Cardiac fibroblast (primary cell): Measurements from ENCODE around the gene CAMSAP1.

Experiments used
- DNase-seq, 2 donors: peaks; one replicate each; pipeline versions ENCODE4 v3.0.0 to v3.0.0-alpha.2; 2010; ENCODE audit warnings: low read depth in 2 of 2
- H3K4me3 ChIP-seq, 2 donors: replicated peaks in 1 of 2; 1 replicate in 1 of 2; 2 replicates in 1 of 2; pipeline ENCODE4 v1.5.1; 2011; ENCODE audit warnings: low read depth in 2 of 2, low read length in 2 of 2, mild to moderate bottlenecking in 2 of 2, moderate library complexity in 1 of 2
- TF ChIP-seq, protein P1 (sequence below): IDR thresholded peaks from one replicate; pipeline ENCODE4 v1.5.1; 2011; ENCODE audit warnings: low read depth, mild to moderate bottlenecking, low read length, inconsistent platforms

CAMSAP1 gene

DNA sequence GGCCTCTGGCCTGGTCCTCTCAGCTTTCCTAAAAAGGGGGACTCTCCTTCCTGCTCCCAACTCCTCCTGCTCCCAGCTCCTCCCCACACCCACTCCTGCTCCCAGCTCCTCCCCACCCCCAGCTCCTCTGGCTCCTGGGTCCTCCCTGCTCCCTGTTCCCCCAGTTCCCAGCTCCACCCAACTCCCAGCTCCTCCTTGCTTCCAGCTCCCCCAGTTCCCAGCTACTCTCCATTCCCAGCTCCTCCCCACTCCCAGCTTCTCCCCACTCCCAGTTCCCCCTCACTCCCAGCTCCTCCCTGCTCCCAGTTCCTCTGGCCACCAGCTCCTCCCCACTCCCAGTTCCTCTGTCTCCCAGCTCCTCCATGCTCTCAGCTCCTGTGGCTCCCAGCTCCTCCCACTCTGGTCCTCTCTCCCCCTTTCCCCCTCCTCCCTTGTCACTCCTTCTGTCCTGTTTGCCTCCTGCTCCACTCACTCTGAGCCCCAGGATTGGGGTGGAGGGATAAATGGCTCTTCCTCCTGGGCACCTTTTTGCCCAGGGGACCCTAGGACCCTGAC, 129.6 kb downstream of the CAMSAP1 start:
- TF ChIP-seq, protein P1, sequence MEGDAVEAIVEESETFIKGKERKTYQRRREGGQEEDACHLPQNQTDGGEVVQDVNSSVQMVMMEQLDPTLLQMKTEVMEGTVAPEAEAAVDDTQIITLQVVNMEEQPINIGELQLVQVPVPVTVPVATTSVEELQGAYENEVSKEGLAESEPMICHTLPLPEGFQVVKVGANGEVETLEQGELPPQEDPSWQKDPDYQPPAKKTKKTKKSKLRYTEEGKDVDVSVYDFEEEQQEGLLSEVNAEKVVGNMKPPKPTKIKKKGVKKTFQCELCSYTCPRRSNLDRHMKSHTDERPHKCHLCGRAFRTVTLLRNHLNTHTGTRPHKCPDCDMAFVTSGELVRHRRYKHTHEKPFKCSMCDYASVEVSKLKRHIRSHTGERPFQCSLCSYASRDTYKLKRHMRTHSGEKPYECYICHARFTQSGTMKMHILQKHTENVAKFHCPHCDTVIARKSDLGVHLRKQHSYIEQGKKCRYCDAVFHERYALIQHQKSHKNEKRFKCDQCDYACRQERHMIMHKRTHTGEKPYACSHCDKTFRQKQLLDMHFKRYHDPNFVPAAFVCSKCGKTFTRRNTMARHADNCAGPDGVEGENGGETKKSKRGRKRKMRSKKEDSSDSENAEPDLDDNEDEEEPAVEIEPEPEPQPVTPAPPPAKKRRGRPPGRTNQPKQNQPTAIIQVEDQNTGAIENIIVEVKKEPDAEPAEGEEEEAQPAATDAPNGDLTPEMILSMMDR, result no peak
- no peak for DNase-seq
- no peak overlapping the region for H3K4me3 ChIP-seq

DNA sequence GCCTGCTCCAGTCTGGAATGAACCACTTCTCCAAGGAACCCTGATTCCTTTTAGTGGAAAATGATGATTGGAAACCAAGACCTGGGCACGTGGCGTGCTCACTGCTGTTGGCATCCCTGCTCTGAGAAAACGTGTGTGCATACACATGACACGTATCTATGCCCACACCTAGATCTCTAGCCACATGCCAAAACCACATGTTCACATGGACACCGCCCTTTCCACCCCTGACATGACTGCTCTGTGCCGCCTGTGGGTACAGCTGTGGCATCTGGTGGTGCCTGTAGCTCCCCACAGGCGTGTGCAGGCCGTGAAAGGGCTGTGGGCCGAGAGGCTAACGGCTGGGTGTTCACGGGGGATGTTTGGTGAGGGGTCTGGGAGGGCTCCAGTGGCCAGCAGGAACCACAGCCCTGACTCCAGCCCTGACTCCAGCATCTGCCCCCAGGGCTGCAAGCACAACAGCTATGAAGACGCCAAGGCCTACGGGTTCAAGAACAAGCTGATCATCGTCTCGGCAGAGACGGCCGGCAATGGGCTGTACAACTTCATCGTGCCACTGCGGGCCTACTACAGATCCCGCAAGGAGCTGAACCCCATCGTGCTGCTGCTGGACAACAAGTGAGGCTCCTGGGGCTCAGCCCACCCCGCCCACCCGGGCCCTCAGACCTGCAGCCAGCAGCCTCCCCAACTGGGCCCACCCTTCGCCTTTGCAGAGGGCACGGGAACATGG, 130.3 kb downstream of the CAMSAP1 start:
- DNase-seq, result no peak
- TF ChIP-seq, protein P1, result no peak
- H3K4me3 ChIP-seq, result no peak overlapping the region

GRCh38 chr9:135775911-135776310, 131.4 kb downstream of the CAMSAP1 start:
- no peak for DNase-seq

DNA sequence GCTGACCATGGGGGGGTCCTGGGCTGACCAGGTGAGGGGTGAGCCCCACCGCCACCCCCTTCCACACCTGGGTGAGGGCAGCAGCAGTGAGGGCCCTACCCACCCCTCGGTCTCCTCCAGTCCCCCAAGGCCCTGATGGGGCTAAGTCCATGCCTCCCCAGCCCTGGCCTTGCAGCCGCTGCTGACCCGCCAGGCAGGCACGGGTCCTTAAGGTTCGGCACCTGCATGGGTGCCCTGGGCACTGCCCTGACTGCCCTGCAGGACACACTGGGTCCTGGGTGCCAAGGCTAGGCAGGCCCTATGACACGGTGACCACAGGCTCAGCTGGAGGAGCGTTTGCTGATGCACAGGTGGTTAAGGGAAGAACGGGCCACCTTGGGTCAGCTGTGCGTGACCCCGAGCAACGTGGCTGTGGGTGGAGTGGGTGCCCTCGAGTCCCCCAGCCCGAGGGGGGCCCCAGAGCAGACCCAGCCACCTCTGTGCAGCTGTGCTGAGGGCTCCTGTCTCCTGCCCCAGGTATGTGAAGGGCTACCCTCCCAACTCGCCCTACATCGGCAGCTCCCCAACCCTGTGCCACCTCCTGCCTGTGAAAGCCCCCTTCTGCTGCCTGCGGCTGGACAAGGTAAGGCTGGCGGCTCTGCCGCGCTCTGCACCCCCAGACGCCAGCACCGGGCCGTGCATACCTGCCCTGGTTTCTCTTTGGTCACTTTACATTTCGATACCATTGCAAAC, 132.4 kb downstream of the CAMSAP1 start:
- no peak for DNase-seq
- H3K4me3 ChIP-seq, result no peak overlapping the region
- TF ChIP-seq, protein P1, result no peak

More at GRCh38 chr9:135775911-135776310, 131.4 kb downstream of the CAMSAP1 start:
- no peak overlapping the region for H3K4me3 ChIP-seq
- TF ChIP-seq, protein P1, result no peak

- no peak for DNase-seq
- TF ChIP-seq, protein P1, result no peak
- H3K4me3 ChIP-seq, result no peak overlapping the region
These were observed 133.1 kb downstream of the CAMSAP1 start for GRCh38 chr9:135774239-135774747.

GRCh38 chr9:135773530-135774238, 133.7 kb downstream of the CAMSAP1 start:
- no peak overlapping the region for H3K4me3 ChIP-seq

More at GRCh38 chr9:135773530-135774238, 133.7 kb downstream of the CAMSAP1 start:
- TF ChIP-seq, protein P1, result no peak
- DNase-seq, result no peak
